Hematopoietic multipotent progenitor cell (in vitro differentiated cells): ENCODE results near the gene CPNE2. TPM values are rescaled to one million over a fixed set of nuclear protein-coding genes. Genes with fewer than 3 reads are reported as not detected.
A peak's percentile ranks its signal among the peaks of the same experiment; 100 is the strongest.
"Not testable (repeated sequence)": the region's sequence is repeated elsewhere in the genome, so short reads cannot be mapped to it uniquely, and the experiment has no call there.

Experiments
- DNase-seq, 3 donors: peaks; one replicate each; pipeline ENCODE4 v3.0.0-alpha.2; 2011 to 2015; ENCODE audit warnings: low read depth in 2 of 3, low spot score in 2 of 3
- total RNA-seq: library from RNA; depleted of rRNA; stranded (reverse); fragments of >200 nt; gene quantifications from one replicate; pipeline ENCODE4 v1.2.3, GENCODE V29; 2012

CPNE2 gene
- total RNA-seq, 1 donor: 33.1 TPM

DNA sequence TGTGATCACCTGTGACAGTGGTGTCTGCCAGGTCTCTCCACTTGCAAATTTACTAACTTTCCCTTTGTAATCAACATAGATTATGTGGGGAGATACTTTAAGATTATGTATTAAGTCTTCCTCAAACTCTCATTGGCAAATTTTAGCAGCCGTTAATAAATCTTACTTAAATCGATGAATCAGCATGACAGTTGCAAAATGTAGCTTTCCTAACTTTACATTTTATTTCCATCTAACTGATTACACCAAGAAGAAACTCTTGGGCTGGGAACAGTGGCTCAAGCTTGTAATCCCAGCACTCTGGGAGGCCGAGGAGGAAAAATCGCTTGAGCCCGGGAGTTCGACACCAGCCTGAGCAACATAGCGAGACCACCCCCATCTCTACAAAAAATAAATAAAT lies 23.3 kb upstream of the CPNE2 start:
- DNase-seq: no peak

GRCh38 chr16:57069635-57070370 lies 22.6 kb upstream of the CPNE2 start:
- no peak for DNase-seq

DNA sequence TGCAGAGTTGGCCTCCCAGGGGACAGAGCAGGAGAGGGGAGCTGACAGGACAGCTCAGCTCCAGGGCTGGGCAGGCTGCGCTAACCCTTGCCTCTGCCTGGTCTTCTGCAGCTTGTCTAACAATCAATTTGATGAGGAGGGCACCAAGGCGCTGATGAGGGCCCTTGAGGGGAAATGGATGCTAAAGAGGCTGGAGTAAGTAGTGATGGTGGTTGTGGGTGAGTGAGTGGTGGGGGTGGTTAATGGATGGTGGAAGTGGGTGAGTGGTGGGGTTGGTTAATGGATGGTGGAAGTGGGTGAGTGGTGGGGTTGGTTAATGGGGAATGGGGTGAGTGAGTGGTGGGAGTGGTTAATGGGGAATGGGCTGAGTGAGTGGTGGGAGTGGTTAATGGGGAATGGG lies 22.0 kb upstream of the CPNE2 start:
- no peak for DNase-seq

GRCh38 chr16:57071081-57071732 lies 21.2 kb upstream of the CPNE2 start:
- DNase-seq: not testable (repeated sequence)

DNA sequence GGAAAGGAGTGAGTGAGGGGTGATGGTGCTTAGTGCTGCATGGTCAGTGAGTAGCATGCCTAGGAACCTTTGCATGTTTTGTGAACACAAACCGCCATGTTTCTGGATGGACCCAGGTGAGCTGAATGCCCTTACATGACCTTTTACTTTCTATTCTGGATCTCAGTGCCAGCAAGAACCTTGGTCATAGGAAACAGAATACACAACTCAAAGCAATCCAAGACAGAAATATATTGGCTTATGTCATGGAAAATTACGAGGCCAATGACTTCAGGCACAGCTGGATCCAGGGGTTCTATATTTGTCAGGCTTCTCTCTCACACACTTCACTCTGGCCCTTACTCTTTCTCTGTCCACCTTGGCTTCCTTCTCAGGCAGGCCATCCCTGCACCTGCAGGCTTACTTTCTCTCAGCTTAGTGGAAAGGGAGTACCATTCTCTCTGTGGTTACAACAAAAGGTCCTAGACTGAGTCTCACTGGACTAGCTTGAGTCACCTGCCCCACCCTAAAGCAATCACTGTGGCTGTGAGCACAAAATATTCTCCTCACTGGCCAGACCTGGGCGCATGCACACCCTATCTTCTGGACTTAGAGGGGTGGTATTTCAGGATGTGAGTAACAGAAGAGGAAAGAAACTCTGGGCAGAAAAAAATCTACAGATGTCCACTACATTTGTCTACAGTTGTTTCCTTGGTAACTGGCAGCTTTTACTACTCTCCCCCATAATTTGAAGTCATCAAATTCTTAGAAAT lies 20.4 kb upstream of the CPNE2 start:
- no peak for DNase-seq

GRCh38 chr16:57072616-57073275 lies 19.6 kb upstream of the CPNE2 start:
- DNase-seq: no peak

DNA sequence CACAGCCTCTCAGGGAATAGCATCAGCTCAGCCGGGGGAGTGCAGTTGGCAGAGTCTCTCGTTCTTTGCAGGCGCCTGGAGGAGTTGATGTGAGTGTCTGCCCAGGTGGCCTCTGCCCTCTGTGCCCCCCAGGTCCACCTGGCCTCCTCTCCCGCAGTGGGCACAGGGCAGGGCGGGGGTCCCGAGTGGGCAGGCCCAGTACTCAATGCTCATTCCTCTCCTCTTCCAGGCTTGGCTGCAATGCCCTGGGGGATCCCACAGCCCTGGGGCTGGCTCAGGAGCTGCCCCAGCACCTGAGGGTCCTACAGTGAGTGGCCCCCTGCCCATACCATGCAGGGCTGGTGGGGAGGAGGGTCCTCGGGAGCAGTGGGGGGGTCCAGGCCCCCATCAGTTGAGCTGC lies 14.7 kb upstream of the CPNE2 start:
- DNase-seq: no peak

- DNase-seq: no peak
These were observed 10.6 kb upstream of the CPNE2 start for GRCh38 chr16:57081744-57082143.

DNA sequence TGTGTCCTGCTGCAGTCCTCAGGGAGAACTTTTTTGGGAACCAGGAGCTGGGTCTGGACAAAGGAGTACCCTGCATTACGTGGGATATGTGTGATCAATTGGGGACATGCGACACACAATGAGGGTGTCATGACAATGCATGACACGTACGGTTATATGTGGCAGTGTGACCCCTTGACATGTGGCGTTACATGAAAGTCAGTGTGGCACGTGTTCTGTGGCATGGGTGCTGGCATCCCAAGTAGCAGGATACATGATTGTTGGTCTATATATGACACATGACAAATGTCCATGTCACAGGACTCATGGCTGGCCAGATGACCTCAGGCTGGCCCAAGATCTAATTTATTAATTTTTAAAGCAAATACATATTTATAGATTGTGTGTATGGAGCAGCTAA lies 9.7 kb upstream of the CPNE2 start:
- no peak for DNase-seq

DNA sequence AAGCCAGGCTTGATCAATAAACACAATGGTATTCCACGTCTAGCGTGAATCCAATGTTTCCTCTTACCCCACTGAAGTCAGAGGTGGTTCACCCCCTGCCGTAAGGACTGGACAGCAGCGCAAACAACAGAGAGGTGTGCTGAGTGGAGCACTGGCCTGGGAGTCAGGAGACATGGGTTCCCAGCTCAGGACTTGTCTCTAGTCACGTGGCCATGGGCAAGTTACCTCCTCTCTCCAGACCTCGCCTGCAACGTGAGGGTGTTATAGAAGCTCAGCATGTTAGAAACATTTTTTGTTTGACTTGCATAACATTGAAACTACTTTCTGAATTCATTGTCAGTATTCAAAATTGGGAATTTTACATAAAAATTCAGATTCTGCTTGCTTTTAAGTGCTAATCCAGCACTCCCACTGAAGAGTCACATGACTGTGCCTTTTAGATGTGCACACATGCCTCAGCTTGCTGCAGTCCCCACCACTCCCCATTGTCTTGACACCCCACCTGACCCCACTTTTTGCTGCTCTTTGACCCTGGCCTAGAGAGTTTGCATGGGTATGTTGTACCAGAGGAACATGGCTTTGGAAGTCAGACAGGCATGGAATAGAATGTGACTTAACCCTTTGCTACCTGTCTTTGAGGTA lies 8.8 kb upstream of the CPNE2 start:
- no peak for DNase-seq

GRCh38 chr16:57084257-57084770 lies 8.1 kb upstream of the CPNE2 start:
- DNase-seq: peak; percentile 66 to 90 (median 80)

DNA sequence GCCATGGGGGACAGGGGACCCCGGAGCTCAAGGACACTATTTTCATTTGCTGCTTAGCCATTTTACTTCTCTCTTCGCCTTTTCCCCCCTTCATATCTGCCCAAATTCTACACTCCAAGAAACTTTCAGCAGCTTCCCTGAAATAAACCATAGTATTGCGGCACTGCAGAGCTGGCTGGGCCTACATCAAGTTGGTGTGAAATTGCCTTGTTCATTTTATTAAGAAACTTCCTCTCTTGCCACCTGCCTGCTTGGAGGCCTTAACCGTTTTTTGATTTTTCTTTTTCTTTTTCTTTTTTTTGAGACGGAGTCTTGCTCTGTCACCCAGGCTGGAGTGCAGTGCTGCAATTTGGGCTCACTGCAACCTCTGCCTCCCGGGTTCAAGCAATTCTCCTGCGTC lies 7.4 kb upstream of the CPNE2 start:
- DNase-seq: no peak

- DNase-seq: no peak
These were observed 5.4 kb upstream of the CPNE2 start for GRCh38 chr16:57087003-57087402.

GRCh38 chr16:57089406-57089805 lies 3.0 kb upstream of the CPNE2 start:
- DNase-seq: no peak

GRCh38 chr16:57091200-57091974 lies 996 bp upstream of the CPNE2 start:
- peak in 1 of 3 donors; percentile 46 for DNase-seq

DNA sequence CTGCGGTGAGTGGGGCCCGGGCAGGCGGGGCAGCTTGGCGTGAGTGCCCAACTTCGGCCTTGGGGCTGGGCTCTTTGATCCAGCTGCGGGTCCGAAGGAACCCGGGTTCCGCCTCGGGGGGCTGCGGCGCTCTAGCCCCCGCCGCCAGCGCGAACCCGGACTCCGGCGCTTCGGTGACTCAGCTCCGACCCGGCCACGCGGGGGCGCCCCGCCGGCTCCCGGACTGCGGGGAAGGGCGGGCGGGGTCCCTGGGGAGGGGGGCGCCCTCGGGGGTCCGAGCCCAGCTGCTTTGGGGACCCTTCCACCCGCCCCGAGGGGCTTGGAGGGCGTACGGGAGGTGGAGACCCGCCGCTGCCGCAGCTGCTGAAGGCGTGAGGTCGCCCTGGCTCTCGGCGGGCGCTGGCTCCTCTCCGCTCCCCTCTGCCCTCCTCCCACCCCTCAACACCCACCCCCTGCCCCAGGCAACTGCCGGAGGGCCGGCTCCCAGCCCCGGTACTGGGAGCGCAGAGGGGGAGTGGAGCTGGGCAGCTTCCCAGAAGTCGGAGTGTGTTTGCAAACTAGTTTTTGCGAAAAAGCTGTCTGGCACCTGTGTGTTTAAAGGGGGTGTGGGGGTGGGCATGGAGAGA lies 516 bp downstream of the CPNE2 start:
- DNase-seq: peak; percentile 19 to 51 (median 50)

GRCh38 chr16:57093666-57094564 lies 1.5 kb downstream of the CPNE2 start:
- DNase-seq: peak in 1 of 3 donors; percentile 40

GRCh38 chr16:57094911-57095310 lies 2.5 kb downstream of the CPNE2 start:
- no peak for DNase-seq
